Adrenal gland (tissue), 12 donors: ENCODE measurements around the gene ERC1. TPM values are rescaled to one million over a fixed set of nuclear protein-coding genes. Genes with fewer than 3 reads are reported as not detected.

Experiments used
- DNase-seq, 7 donors: peaks; one replicate each; pipeline ENCODE4 v3.0.0-alpha.2; 2019 to 2020
- H3K27ac ChIP-seq, 5 donors: fragments of 200-600 bp; sonication (generic) in 4 of 5; 1 replicate in 3 of 5; 2 replicates in 2 of 5; pipeline versions ENCODE4 v1.5.1 to v1.8.0; 2016 to 2020; ENCODE audit warnings: mild to moderate bottlenecking in 1 of 5
- H3K27me3 ChIP-seq: fragments of 200-600 bp; 2 replicates; pipeline ENCODE4 v1.8.0; 2021
- H3K36me3 ChIP-seq, 2 donors: fragments of 200-600 bp; replicated peaks in 1 of 2; 1 replicate in 1 of 2; 2 replicates in 1 of 2; pipeline versions ENCODE4 v1.5.1 to v1.8.0; 2018 to 2022
- H3K4me1 ChIP-seq, 2 donors: fragments of 200-600 bp; replicated peaks in 1 of 2; 1 replicate in 1 of 2; 2 replicates in 1 of 2; pipeline versions ENCODE4 v1.5.1 to v1.8.0; 2018 to 2021
- H3K4me3 ChIP-seq, 4 donors: fragments of 200-600 bp; sonication (generic) in 3 of 4; one replicate each; pipeline ENCODE4 v1.5.1; 2016 to 2018
- H3K9me3 ChIP-seq, 3 donors: fragments of 200-600 bp; sonication (generic) in 1 of 3; replicated peaks in 1 of 3; 1 replicate in 2 of 3; 2 replicates in 1 of 3; pipeline versions ENCODE4 v1.5.1 to v1.8.0; 2016 to 2021
- POLR2A ChIP-seq, 2 donors: fragments of 450-650 bp; IDR thresholded peaks; one replicate each; pipeline ENCODE4 v1.6.1; 2017; ENCODE audit warnings: antibody characterized with exemption in 2 of 2, mild to moderate bottlenecking in 2 of 2, moderate library complexity in 1 of 2
- WGBS, 4 donors: extraction: QIAGEN DNeasy Blood & Tissue Kit in 2 of 4; methylation state at CpG; one replicate each; pipeline versions ENCODE4 v1.1.5 to v1.1.7; 2013 to 2017; 5-methylcytosine and 5-hydroxymethylcytosine counted together
- intact Hi-C, 2 donors: fragments of 100-400 bp; cut with DNase I; formaldehyde crosslinking; loops; one replicate each; pipeline versions ENCODE4 v1.14.1 to v1.15.0; 2022 to 2023
- polyA plus RNA-seq, 3 donors: library from polyadenylated mRNA; stranded (reverse); fragments of 200-250 nt in 2 of 3; fragments of 350-450 nt in 1 of 3; fragmentation: Illumina TruSeq in 1 of 3; extraction: RNeasy Lipid Tissue Mini Kit (QIAGEN cat#74804) in 1 of 3; gene quantifications; one replicate each; pipeline ENCODE4 v1.2.3, GENCODE V29; 2013 to 2014
- total RNA-seq, 9 donors: library from RNA; depleted of rRNA in 4 of 9; stranded (reverse); fragments of >200 nt in 4 of 9; fragments of 120-200 nt in 1 of 9; fragmentation: NEBNext Ultra II Directional in 1 of 9; extraction: Animal tissue kit (Norgen Biotek cat#: 25700) in 1 of 9; gene quantifications; one replicate each; pipeline versions ENCODE4 v1.1.0 to v1.2.4, GENCODE V29; 2013 to 2023
- TF ChIP-seq, protein P1 (sequence below), 6 experiments: fragments of 450-650 bp in 4 of 6; fragments of 200-600 bp in 2 of 6; sonication (generic) in 1 of 6; IDR thresholded peaks; 1 replicate in 5 of 6; 2 replicates in 1 of 6; pipeline versions ENCODE4 v1.5.1 to v1.8.0; 2016 to 2021; ENCODE audit warnings: antibody characterized with exemption in 6 of 6, mild to moderate bottlenecking in 2 of 6, moderate library complexity in 1 of 6
- donor health status: healthy with polysubstance abuse.
- donor health status: Bipolar disorder and iron deficiency.
- donor health status: DM: yes; HTN: yes; CAD: no.
- donor health status: DM: no; HTN: no; CAD: no.
- donor health status: DM: no; HTN: no; CAD: no.
- donor health status: DM: yes; HTN: yes; CAD: no.

ERC1 gene
- total and polyA plus RNA-seq, 12 donors, result 4.1 to 79.5 (median 40.2) TPM

DNA sequence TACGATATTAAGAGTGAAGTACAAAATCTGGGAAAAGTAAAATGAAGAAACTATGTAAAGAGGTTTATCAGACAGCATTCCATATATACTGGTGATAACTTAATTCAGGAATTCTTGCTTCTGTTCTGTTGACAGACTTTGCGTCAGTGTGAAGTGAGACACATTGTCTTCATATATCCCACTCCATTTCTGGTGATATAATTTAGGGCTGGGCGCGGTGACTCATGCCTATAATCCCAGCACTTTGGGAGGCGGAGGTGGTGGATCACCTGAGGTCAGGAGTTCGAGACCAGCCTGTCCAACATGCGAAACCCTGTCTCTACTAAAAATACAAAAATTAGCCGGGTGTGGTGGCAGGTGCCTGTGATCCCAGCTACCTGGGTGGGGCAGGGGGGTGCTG lies 21.2 kb upstream of the ERC1 start:
- H3K36me3 ChIP-seq, result no peaks in the 10 kb centered on the region
- no peak for TF ChIP-seq POLR2A (IDR thresholded peaks at IDR 0.05)
- TF ChIP-seq, protein P1, sequence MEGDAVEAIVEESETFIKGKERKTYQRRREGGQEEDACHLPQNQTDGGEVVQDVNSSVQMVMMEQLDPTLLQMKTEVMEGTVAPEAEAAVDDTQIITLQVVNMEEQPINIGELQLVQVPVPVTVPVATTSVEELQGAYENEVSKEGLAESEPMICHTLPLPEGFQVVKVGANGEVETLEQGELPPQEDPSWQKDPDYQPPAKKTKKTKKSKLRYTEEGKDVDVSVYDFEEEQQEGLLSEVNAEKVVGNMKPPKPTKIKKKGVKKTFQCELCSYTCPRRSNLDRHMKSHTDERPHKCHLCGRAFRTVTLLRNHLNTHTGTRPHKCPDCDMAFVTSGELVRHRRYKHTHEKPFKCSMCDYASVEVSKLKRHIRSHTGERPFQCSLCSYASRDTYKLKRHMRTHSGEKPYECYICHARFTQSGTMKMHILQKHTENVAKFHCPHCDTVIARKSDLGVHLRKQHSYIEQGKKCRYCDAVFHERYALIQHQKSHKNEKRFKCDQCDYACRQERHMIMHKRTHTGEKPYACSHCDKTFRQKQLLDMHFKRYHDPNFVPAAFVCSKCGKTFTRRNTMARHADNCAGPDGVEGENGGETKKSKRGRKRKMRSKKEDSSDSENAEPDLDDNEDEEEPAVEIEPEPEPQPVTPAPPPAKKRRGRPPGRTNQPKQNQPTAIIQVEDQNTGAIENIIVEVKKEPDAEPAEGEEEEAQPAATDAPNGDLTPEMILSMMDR (IDR thresholded peaks at IDR 0.05), result no peak
- H3K4me3 ChIP-seq, result no peak overlapping the region
- H3K27me3 ChIP-seq, result no peaks in the 10 kb centered on the region
- intact Hi-C loops, result no loop called here
- 79 to 92% (median 83%) methylated on average over 8 of the region's 8 CpGs for WGBS, 4 donors
- no peaks in the 10 kb centered on the region for H3K9me3 ChIP-seq
- no peak overlapping the region for H3K27ac ChIP-seq
- H3K4me1 ChIP-seq, result no peaks in the 10 kb centered on the region
- DNase-seq, result no peak

DNA sequence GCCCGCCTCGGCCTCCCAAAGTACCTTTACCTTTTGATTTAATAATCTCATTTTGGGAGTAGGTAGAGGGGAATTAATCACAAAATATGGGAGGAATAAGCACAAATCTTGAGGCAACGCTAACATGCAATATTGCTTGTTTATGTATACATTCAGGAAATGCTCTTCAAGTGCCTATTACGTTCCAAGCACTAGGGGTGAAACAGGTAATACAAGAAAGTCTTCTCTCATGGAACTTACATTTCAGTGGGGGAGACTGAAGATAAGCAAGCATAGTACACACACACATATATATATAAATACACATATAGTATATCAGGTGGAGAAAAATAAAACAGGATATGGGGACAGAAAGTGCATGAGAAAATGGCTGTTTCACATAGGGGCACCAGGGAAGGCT lies 19.0 kb upstream of the ERC1 start:
- 94 to 97% (median 95%) methylated on average over 4 of the region's 4 CpGs for WGBS, 4 donors
- Histone ChIP-seq H3K36me3 (no peaks in the 10 kb centered on the region), H3K9me3 (no peaks in the 10 kb centered on the region), H3K4me1 (no peaks in the 10 kb centered on the region), H3K27me3 (no peaks in the 10 kb centered on the region), H3K27ac (no peak overlapping the region), H3K4me3 (no peak overlapping the region)
- no peak for TF ChIP-seq POLR2A (IDR thresholded peaks at IDR 0.05)
- TF ChIP-seq, protein P1 (IDR thresholded peaks at IDR 0.05), result no peak
- DNase-seq, result no peak
- intact Hi-C loops, result no loop called here

DNA sequence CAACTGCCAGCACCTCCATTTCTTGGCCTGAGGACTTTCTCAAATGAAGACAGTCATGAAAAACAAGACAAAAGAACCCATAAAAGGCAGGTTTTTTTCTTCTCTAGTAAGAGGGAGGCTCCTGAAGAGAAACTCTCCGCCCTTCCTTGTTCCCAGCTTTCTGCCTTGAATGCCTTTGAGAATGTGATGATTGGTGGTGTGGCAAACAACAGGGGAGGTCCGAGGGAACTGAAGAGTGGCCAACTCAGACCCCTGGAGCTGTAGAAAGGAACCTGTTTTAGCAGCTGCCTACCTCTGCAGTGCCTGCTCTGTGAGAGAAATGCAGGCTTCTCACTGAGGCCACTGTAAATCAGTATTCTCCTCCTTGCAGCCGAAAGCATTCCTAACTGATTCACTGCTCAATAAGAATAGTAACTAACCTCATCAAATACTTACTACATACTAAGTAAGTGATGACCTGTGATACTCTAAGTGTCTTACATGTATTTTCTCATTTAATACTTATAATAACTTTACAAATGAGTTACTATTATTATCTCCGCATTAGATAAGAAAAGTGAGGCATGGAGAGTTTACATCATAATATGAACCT lies 16.7 kb upstream of the ERC1 start:
- Histone ChIP-seq H3K4me1 (no peaks in the 10 kb centered on the region), H3K4me3 (no peak overlapping the region), H3K27me3 (no peaks in the 10 kb centered on the region), H3K9me3 (no peaks in the 10 kb centered on the region), H3K27ac (no peak overlapping the region), H3K36me3 (no peaks in the 10 kb centered on the region)
- intact Hi-C loops, result no loop called here
- no peak for TF ChIP-seq POLR2A (IDR thresholded peaks at IDR 0.05)
- TF ChIP-seq, protein P1 (IDR thresholded peaks at IDR 0.05), result no peak
- 86 to 92% (median 90%) methylated on average over 4 of the region's 4 CpGs for WGBS, 4 donors
- no peak for DNase-seq

DNA sequence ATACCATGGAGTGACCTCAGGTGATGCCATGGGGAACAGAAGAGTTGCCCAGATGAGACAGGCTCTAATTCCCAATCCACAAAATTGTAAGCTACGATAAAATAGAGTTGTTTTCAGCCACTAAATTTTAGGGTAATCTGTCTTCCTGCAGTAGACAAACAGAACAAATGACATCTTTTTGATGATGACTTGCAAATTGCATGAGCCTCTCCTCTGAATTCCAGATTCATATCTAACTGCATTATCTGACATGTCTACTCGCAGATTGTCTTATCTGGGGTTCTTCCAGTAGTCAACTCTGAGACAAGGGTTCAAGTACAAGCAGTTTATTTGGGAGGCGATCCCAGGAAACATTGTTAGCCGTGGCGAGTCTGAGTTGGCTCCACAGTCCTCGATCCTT lies 14.4 kb upstream of the ERC1 start:
- no peak overlapping the region for H3K4me3 ChIP-seq
- no peaks in the 10 kb centered on the region for H3K9me3 ChIP-seq
- no peak for DNase-seq
- H3K4me1 ChIP-seq, result no peaks in the 10 kb centered on the region
- intact Hi-C loops, result no loop called here
- no peaks in the 10 kb centered on the region for H3K27me3 ChIP-seq
- no peaks in the 10 kb centered on the region for H3K36me3 ChIP-seq
- TF ChIP-seq POLR2A (IDR thresholded peaks at IDR 0.05), result no peak
- TF ChIP-seq, protein P1 (IDR thresholded peaks at IDR 0.05), result no peak
- H3K27ac ChIP-seq, result no peak overlapping the region
- whole genome bisulfite sequencing, 4 donors, result 86 to 88% (median 87%) methylated on average over 6 of the region's 6 CpGs
